SKM-1 (cell line): ENCODE data around the gene SERHL2.
"Not testable (repeated sequence)": the region's sequence is repeated elsewhere in the genome, so short reads cannot be mapped to it uniquely, and the experiment has no call there.

ENCODE experiments used
- DNase-seq: peaks from one replicate; lab custom pipeline; 2025; ENCODE audit not compliant: unreplicated experiment; lab: John Stamatoyannopoulos, UW

Gene SERHL2

DNA sequence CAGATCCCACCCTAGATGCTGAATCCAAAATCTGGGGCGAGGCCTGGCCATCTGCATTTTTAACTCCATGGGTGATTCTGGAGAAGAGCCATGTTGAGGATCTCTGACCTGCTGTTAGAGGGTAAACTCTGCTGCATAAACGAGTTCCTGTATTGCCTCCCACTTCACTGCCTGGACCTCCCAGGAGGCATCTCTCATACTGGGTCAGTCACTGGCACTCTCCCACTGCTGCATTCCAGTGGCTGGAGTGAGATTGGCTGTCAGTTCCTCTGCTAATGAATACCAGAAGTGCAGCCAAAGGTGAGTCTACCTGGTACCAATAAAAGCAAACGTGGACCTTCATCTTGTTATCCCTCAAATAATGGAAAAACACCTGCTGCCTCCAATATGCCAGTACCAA lies 50.6 kb downstream of the SERHL2 start:
- DNase-seq, result no peak

DNA sequence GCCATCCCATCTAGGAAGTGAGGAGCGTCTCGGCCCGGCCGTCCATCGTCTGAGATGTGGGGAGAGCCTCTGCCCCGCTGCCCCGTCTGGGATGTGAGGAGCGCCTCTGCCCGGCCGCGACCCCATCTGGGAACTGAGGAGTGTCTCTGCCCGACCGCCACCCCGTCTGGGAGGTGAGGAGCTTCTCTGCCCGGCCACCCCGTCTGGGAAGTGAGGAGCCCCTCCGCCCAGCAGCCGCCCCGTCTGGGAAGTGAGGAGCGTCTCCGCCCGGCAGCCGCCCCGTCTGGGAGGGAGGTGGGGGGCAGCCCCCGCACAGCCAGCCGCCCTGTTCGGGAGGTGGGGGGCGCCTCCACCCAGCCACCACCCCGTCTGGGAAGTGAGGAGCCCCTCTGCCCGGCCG lies 53.9 kb downstream of the SERHL2 start:
- not testable (repeated sequence) for DNase-seq

DNA sequence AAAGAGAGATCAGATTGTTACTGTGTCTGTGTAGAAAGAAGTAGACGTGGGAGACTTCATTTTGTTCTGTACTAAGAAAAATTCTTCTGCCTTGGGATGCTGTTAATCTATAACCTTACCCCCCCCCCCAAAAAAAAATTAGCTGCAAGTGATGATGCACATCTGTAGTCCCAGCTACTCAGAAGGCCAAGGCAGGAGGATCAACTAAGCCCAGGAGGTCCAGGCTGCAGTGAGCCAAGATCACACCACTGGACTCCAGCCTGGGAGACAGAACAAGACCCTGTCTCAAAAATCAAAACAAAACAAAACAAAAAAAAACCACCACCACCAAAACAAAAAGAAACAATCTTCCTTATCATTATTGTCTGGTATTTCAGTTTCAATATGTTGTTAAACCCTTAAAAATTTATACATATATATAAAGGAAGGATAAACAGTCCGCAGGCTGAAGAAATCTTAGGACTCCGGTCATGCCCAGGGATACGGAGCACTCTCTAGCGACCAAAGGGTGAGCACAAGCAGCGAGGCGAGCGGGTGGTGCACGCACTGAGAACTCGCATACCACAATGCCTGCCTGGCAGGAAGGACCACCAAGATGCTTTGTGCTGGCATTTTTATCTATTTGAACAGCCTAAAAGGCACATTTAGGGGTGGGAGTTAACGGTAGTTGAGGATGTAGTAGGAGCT lies 54.5 kb downstream of the SERHL2 start:
- no peak for DNase-seq

DNA sequence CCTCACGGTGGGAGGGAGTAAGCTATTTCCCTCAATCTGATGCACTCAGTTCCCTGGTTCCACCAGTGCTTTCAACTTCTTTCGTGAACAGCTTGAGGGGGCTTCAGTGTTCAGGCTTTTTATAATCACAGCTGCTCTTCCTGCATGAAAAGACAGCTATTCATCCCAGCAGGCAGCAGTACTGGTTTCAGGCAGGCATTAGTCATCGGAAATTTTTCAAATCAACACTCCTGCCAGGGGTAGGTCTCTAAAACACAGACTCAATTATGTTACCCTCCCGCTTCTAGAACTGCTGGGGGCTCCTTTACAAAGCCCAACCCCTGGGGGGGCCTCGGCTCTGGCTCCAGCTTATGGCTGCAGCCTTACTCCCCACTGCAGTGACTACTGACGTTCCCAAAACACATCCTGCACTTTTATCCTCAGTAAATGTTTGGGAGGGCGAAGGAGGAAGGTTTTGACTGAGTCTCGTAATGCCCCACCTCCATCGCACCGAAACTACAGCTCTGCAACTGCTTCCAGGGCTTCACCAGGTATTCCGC lies 55.1 kb downstream of the SERHL2 start:
- no peak for DNase-seq

DNA sequence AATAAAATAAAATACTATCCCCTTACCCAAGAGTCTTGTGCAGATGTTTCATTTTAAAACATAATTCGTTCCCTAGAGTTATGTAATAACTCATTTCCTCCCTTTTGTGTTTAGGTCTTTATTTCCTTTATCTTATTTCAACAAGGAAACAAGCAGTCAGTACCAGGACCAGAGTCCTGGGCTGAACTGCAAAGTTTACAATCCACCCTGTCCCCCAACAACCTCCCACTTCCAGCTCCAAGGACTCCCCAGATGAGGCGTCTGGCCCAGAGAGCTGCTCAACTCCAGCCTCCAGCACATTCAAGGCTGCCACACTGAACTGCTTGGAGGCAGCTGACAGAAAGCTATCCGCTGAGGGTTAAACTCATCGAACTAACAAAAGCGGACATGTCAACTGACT lies 56.4 kb downstream of the SERHL2 start:
- no peak for DNase-seq

DNA sequence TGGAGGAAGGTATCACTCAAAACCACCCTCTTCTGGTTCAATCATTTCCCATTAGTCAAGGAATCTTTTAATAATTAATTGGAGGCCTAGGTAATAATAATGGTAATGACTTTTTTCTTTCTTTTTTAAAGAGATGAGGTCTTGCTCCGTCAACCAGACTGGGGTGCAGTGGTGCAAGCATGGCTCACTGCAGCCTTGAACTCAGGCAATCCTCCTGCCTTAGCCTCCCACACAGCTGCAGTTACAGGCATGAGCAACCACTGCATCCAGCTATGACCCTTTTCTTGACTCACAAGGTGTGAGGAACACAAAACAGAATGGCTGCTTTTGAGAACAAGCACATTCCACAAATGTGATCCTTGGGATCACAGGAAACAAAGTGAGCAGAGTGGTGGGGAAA lies 57.3 kb downstream of the SERHL2 start:
- DNase-seq, result no peak

DNA sequence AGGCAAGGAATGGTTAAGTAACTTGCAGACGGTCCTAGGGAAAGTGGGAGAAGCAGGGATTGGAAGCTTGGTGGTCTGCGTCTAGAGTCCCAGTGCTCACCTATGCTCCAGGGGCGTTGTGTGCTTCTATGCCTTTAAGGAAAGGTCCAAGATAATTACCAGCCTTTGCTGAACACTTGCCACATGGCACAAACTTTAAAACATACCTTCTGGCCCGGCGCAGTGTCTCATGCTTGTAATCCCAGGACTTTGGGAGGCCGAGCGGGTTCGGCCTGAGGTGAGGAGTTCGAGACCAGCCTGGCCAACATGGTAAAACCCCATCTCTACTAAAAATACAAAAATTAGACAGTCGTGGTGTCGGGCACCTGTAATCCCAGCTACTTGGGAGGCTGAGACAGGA lies 58.6 kb downstream of the SERHL2 start:
- no peak for DNase-seq

DNA sequence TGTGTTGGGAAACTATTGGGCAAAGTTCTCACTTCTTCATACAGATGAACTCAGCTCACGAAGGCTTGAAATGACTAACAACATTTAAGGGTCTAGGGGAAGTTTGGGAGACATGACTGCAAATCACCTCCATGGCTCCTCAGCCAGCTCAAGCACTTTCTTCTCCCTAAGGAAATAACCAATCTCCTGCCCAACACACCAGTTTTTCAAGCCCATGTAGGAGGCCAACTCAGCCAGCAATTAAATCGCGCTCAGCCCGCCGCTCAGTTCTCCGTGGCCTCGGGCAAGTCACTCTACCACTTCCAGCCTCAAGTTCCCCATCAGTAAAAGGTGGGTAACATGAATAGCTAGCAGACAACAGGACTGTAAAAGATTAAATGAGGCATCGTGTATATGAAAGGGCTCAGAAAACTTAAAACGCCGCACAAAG lies 60.1 kb downstream of the SERHL2 start:
- DNase-seq, result no peak

DNA sequence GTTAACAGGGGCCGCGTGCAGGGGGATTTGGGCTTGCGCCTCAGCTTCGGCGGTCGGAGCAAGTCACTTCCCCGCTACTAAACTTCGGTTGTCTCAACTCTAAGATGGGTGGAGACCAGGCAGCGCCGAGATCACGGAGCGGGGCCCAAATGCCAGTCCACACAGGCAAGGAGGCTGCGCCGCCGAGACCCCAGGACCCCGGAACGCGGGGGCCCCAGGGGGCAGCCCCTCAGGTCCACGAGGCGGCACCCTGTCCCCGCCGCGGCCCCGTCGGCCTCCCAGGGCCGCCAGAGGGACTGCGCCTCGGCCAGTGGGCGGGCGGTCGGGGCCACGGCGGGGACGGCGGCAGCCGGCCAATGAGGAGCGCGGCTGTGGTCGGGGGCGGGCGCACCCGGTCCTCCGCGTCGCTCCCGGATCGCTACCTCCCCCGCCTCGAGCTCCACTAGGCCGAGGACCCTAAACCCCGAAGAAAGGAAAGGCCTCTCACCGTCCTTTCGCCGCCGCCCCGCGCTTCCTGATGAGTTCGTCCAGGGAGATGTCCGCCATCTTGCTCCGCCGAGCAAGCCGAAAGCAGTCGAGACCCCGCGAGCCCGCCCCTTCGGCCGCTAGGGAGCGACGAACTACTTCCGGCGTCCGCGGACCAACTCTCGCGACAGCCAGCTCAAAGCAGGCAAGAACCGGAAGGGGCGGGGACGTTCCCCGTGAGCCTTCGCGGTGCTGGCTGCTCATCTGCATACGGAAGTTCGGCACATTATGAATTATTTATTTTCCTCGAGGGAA lies 60.7 kb downstream of the SERHL2 start, which contains the start of gene POLDIP3:
Gene POLDIP3, minus strand, starts transcription at position 572 of the 780 bp plus-strand sequence. Its CDS starts 26 bp downstream, at position 546.
- peak; percentile 95 for DNase-seq

DNA sequence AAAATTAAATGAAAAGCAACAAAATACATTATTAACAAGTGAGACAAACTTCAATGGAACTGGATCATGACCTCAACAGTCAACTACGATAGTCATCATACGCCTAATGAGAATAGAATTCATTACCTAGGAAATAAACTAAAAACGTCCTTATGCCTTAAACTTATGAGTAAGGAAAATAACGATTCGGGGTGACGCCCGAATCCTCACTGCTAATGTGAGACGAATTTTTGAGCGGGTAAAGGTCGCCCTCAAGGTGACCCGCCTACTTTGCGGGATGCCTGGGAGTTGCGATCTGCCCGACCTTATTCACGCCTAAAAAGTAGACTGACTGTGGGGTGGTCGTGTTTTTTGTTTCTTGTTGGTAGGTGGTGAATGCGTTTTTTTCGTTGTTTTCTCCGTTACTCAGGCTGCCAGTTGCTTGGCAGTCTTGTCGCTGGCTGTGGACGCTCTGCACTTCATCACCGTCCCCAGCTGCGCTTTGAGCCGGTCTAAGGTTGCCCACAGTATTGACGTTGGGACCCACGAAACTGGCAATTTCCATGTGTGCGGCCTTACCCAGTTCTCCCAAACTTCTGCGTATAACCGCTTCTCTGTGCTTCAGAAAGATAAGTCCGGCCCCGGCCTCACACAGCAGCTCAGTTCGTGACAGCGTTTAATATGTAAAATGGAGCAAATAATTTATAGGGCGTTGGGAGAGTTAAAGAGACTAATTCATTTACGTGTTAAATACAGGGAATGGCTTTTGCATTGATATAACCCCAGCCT lies 61.5 kb downstream of the SERHL2 start:
- peak; percentile 91 for DNase-seq

DNA sequence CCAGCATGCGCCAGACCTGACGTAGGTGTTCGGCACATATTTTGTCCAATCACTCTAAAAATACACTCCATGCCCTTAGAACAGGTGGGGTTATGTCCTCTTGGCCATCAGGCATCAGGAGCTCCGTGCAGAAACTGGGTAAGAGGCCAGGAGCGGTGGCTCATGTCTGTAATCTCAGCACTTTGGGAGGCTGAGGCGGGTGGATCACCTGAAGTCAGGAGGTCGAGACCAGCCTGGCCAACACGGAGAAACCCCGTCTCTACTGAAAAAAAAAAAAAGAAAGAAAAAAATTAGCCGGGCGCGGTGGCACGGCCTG lies 62.1 kb downstream of the SERHL2 start:
- DNase-seq, result not testable (repeated sequence)

DNA sequence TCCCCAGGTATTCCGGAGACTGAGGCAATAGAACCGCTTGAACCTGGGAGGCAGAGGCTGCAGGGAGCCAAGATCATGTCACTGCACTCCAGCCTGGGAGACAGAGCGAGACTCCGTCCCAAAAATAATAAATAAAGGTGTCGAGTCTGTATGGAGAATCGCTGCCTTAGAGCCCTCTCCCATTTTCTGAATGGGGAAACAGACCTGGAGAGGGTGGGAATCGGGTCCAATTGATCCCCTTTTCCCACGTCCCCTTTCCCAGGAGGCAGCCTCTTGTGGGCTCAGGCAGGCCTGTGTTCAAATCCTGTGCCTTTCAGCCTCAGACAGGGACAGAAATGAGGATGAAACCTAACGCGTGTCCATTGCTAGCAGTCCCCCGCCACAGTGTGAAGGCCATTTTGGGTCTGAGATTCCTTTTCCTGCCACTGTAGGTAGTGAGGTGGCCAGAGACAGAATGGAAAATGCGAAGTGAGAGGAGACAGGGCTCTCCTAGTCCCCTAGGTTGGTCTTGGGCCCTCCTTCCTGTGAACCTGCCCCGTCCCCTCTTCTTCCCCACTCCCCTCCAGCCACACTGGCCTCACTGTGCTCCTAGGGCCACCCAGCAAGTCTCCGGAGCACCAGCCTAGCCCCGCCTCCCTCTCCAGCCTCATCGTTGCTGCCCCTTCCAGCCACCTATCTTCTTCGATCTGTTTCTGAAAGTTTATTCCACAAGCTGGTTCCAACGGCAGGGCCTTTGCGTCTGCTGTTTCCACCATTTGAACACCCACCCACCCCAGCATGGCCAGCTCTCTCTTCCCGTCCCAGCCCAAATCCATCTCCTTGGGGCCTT lies 63.6 kb downstream of the SERHL2 start:
- no peak for DNase-seq

DNA sequence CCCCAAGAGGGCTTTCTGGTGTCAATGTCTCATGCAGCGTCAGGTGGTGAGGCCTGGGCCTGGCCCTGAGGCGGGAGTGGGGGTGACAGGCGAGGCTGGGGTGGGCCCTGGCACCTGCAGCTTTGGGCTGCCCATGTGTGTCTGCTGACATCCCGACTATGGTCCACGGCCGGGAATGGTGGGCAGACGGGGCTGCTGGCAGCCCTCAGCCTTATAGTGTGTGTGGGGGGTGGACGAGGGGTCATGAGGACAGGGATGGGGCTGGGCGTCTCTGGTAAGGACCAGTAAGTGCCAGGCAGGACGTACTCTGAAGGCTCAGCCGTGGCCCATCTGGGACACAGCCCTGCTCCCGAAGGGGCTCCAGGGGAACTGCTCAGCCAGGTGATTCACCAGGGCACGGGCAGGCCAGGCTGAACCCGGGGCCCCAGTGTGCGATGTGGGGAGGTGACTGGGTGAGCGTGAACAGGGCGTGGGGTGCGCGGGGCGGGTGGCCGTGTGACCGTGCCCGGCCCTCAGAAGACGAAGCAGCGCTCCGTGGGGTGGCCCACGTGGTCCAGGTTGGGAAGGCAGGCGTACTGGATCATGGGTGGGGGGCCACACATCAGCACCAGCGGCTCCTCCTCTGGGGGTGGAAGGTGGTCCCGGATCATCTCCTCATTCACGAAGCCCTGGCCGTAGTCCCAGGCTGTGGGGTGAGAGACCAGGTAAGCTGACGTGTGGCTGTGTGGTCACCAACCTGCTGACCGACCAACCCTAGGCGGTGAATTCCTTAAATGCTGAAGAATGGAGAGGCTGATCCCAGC lies 65.7 kb downstream of the SERHL2 start:
- no peak for DNase-seq

DNA sequence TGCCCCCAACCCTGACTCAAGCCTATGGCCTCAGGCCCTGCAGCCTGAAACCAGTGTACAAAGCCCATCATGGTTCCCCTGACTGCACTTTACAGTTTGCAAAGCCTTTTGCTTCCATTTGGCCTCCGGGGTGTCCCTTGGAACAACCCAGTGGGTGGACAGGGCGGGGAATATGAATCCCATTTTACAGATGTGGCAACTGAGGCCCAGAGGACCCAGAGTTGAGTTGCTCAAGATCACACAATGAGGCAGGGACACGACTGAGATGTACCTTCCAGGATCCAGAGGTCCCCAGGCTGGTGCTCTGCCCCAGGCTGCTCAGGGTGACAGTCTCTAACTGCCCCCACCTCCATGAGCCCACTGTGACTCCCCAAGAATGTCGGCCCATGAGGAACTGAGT lies 66.3 kb downstream of the SERHL2 start:
- no peak for DNase-seq

DNA sequence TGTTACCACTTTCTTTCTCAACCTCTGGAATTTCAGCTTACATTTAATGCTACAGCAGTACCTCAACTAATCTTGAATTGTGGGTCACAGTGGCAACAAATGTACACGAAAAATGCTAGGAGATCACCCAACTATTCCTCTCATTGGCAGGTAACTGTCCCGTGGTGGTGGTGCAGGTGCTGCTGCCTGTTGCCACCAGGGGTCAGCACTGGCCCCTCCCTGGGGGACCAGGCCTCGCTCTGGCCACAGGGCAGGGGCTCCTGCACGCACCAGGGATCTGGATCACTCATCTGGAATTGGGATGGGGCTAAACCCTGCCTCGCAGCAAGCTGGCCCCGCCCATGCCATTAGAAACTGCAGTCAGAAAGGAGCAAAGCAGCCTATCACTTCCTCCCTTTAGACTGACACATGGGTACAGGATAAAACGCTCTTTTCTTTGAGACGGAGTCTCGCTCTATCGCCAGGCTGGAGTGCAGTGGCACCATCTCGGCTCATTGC lies 67.8 kb downstream of the SERHL2 start:
- no peak for DNase-seq

DNA sequence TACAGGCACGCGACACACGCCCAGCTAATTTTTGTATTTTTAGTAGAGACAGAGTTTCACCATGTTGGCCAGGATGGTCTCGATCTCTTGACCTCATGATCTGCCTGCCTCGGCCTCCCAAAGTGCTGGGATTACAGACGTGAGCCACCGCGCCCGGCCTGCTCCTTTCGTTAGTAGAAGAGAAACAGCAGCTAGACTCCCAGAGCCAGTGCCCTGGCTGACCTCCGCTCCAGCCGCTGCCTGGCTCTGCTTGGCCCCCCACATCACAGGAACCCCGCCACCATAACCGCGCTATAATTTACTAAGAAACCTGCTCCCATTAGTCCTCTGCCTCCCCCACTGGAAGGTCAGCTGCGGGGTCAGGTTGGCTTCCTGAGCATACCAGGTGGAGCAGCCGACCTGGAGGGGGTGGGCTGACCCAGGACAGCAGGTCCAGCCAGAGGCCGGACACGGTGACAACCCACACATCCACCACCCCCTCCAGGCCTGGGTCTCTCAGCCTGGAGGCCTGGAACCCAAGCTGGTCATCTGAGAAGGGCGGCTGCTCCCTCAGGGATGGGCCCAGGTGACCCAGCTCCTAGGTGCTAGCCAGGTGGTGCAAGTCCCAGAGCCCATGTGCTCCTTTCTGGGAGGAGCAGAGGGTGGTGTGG lies 68.4 kb downstream of the SERHL2 start:
- no peak for DNase-seq

DNA sequence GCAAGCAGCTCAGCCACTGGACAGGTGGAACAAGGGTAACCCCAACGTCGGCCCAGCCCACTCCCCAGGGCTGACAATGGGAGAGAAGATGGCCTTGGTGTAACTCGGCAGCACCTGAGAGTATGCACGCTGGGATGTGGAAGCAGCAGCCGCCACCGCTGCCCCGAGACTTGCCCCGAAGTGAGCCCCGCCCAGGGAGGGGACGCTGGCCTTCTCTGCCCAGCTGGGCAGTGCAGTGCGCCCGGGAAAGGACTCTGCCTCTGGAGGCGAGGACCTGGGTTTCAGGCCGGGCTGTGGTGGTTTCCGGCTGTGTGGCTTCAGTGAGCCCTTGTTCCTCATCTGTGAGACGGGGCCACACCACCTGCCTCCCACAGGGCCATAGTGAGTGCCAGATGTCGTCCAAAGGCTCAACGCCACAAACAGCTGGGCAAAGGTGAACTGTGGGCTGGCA lies 69.6 kb downstream of the SERHL2 start:
- peak; percentile 23 for DNase-seq
